Mesothelial cell of epicardium (in vitro differentiated cells): ENCODE results near the gene HPDL. TPM values are rescaled to one million over a fixed set of nuclear protein-coding genes. Genes with fewer than 3 reads are reported as not detected.

Source experiments
- DNase-seq, 2 experiments: peaks; one replicate each; pipeline ENCODE4 v3.0.0; 2021; ENCODE audit warnings: low spot score in 2 of 2; ENCODE audit not compliant: unreplicated experiment in 2 of 2
- H3K27ac Mint-ChIP-seq: 2 replicates; pipeline ENCODE4 v1.8.0; 2021; ENCODE audit warnings: mixed read lengths
- H3K27me3 Mint-ChIP-seq: 2 replicates; pipeline ENCODE4 v1.8.0; 2021; ENCODE audit warnings: low read depth, mixed read lengths
- H3K36me3 Mint-ChIP-seq: 2 replicates; pipeline ENCODE4 v1.8.0; 2021; ENCODE audit warnings: mixed read lengths
- H3K4me1 Mint-ChIP-seq: 2 replicates; pipeline ENCODE4 v1.8.0; 2021; ENCODE audit warnings: mixed read lengths
- H3K4me3 Mint-ChIP-seq: 2 replicates; pipeline ENCODE4 v1.8.0; 2021; ENCODE audit warnings: mild to moderate bottlenecking, moderate library complexity, mixed read lengths
- H3K9me3 Mint-ChIP-seq: 2 replicates; pipeline ENCODE4 v1.8.0; 2021; ENCODE audit warnings: mixed read lengths
- CTCF ChIP-seq: fragments of 200-600 bp; sonication (generic); IDR thresholded peaks from one replicate; pipeline ENCODE4 v1.5.0; 2021; ENCODE audit warnings: antibody characterized with exemption; ENCODE audit not compliant: unreplicated experiment
- total RNA-seq: library from RNA; stranded (reverse); gene quantifications from 3 replicates; pipeline ENCODE4 v1.2.1, GENCODE V29; 2021

The HPDL gene
- total RNA-seq, 1 donor from 2014 or later, result 2.1 TPM

GRCh38 chr1:45327644-45328515 lies 1.2 kb downstream of the HPDL start:
- peaks cover 7% of the 10 kb centered on the region for H3K36me3 Mint-ChIP-seq
- H3K27me3 Mint-ChIP-seq, result no peaks in the 10 kb centered on the region
- peak overlapping the region; percentile 50 for H3K4me3 Mint-ChIP-seq
- no peak for TF ChIP-seq CTCF
- H3K4me1 Mint-ChIP-seq, result peaks cover 22% of the 10 kb centered on the region
- H3K27ac Mint-ChIP-seq, result no peak overlapping the region
- H3K9me3 Mint-ChIP-seq, result no peaks in the 10 kb centered on the region
- DNase-seq, result no peak

GRCh38 chr1:45328680-45329079 lies 2.0 kb downstream of the HPDL start:
- DNase-seq, result no peak
- Mint-ChIP-seq H3K27ac (no peak overlapping the region), H3K36me3 (peaks cover 7% of the 10 kb centered on the region), H3K27me3 (no peaks in the 10 kb centered on the region), H3K9me3 (no peaks in the 10 kb centered on the region), H3K4me3 (no peak overlapping the region), H3K4me1 (peaks cover 22% of the 10 kb centered on the region)
- TF ChIP-seq CTCF, result no peak

GRCh38 chr1:45329445-45329844 lies 2.8 kb downstream of the HPDL start:
- Mint-ChIP-seq H3K36me3 (peaks cover 7% of the 10 kb centered on the region), H3K27ac (no peak overlapping the region), H3K4me3 (no peak overlapping the region), H3K9me3 (no peaks in the 10 kb centered on the region), H3K4me1 (peaks cover 22% of the 10 kb centered on the region), H3K27me3 (no peaks in the 10 kb centered on the region)
- no peak for TF ChIP-seq CTCF
- no peak for DNase-seq

GRCh38 chr1:45331436-45332345 lies 5.0 kb downstream of the HPDL start:
- Mint-ChIP-seq H3K4me1 (peaks cover 16% of the 10 kb centered on the region), H3K27me3 (no peaks in the 10 kb centered on the region), H3K36me3 (peaks cover 7% of the 10 kb centered on the region), H3K27ac (no peak overlapping the region), H3K4me3 (no peak overlapping the region), H3K9me3 (no peaks in the 10 kb centered on the region)
- DNase-seq, result no peak
- TF ChIP-seq CTCF, result no peak

GRCh38 chr1:45332346-45332720 lies 5.6 kb downstream of the HPDL start:
- Mint-ChIP-seq H3K36me3 (peaks cover 7% of the 10 kb centered on the region), H3K4me1 (peaks cover 16% of the 10 kb centered on the region), H3K9me3 (no peaks in the 10 kb centered on the region), H3K4me3 (no peak overlapping the region), H3K27ac (no peak overlapping the region), H3K27me3 (no peaks in the 10 kb centered on the region)
- DNase-seq, result no peak
- no peak for TF ChIP-seq CTCF
